Upper lobe of left lung (tissue), 6 donors: ENCODE data around the gene PLD3. TPM values are rescaled to one million over a fixed set of nuclear protein-coding genes. Genes with fewer than 3 reads are reported as not detected.

ENCODE experiments used
- ATAC-seq, 2 donors: fragments of 200-7000 bp; cut with Tn5 transposase; one replicate each; pipeline ENCODE4 v1.9.1; 2022; ENCODE audit warnings: mild to moderate bottlenecking in 2 of 2, moderate library complexity in 2 of 2; ENCODE audit not compliant: low FRiP score in 2 of 2
- DNase-seq, 2 donors: peaks; one replicate each; pipeline ENCODE4 v3.0.0-alpha.2; 2019 to 2020
- H3K27ac ChIP-seq, 4 donors: fragments of 200-600 bp; sonication (generic); one replicate each; pipeline ENCODE4 v1.5.1; 2016 to 2019
- H3K27me3 ChIP-seq, 4 donors: fragments of 200-600 bp; sonication (generic); one replicate each; pipeline ENCODE4 v1.5.1; 2017 to 2019
- H3K36me3 ChIP-seq, 4 donors: fragments of 200-600 bp; sonication (generic); one replicate each; pipeline ENCODE4 v1.5.1; 2016 to 2019
- H3K4me1 ChIP-seq, 4 donors: fragments of 200-600 bp; sonication (generic); one replicate each; pipeline ENCODE4 v1.5.1; 2018 to 2019
- H3K4me3 ChIP-seq, 4 donors: fragments of 200-600 bp; sonication (generic); one replicate each; pipeline ENCODE4 v1.5.1; 2017 to 2019; ENCODE audit warnings: mild to moderate bottlenecking in 2 of 4, moderate library complexity in 1 of 4
- H3K9me3 ChIP-seq, 4 donors: fragments of 200-600 bp; sonication (generic); one replicate each; pipeline ENCODE4 v1.5.1; 2018 to 2019
- EP300 ChIP-seq, 4 donors: sonication (generic); formaldehyde crosslinking; IDR thresholded peaks; one replicate each; pipeline ENCODE4 v1.5.1; 2017; ENCODE audit warnings: antibody characterized with exemption in 4 of 4, control low read depth in 2 of 4
- POLR2A ChIP-seq, 4 donors: fragments of 450-650 bp; IDR thresholded peaks; one replicate each; pipeline ENCODE4 v1.5.1; 2016 to 2017; ENCODE audit warnings: antibody characterized with exemption in 4 of 4, mild to moderate bottlenecking in 2 of 4
- POLR2AphosphoS5 ChIP-seq, 2 donors: sonication (generic); formaldehyde crosslinking; IDR thresholded peaks; one replicate each; pipeline ENCODE4 v1.5.1; 2017; ENCODE audit warnings: antibody characterized with exemption in 2 of 2
- WGBS, 2 donors: methylation state at CpG; one replicate each; pipeline ENCODE4 v1.1.5; 2017 to 2018; 5-methylcytosine and 5-hydroxymethylcytosine counted together
- total RNA-seq, 6 donors: library from RNA; depleted of rRNA in 4 of 6; stranded (reverse); fragments of >200 nt in 4 of 6; gene quantifications; one replicate each; pipeline versions ENCODE4 v1.1.0 to v1.2.1, GENCODE V29; 2016 to 2021
- TF ChIP-seq, protein P1 (sequence below), 6 experiments: fragments of 450-650 bp in 4 of 6; fragments of 200-600 bp in 2 of 6; sonication (generic) in 2 of 6; IDR thresholded peaks; one replicate each; pipeline ENCODE4 v1.5.1; 2016 to 2019; ENCODE audit warnings: antibody characterized with exemption in 6 of 6
- donor health status: DM: no; HTN: no; CAD: no; lungs with moderate emphysema.
- donor health status: DM: no; HTN: yes; CAD: no; lungs with severe emphysema.

The PLD3 gene
- total RNA-seq, 6 donors from 2014 or later, result 257 to 710 (median 470) TPM

DNA sequence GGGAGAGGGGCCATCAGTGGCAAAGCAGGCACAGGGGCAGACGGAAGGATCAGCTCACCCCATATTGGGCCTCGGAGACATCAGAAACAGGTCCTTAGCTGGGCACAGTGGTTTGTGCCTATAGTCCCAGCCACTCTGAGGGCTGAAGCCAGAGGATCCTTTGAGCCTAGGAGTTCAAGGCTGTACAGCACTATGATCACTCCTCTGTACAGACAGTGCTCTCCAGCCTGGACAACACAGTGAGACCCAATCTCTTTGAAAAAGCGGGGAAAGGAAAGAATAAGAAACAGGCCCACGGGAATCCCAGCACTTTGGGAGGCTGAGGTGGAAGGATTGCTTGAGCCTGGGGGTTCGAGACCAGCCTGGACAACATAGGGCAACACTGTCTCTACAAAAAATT, 71.3 kb downstream of the PLD3 start:
- Histone ChIP-seq H3K36me3 (peaks cover 9 to 21% (median 11%) of the 10 kb centered on the region in 4 donors), H3K27ac (peak overlapping the region; percentile 6 to 100 (median 98)), H3K4me1 (peaks cover 66 to 85% (median 79%) of the 10 kb centered on the region in 4 donors), H3K4me3 (no peak overlapping the region), H3K27me3 (no peaks in the 10 kb centered on the region), H3K9me3 (no peaks in the 10 kb centered on the region)
- WGBS, 2 donors, result 86 to 93% methylated on average over 5 of the region's 5 CpGs
- ATAC-seq (no peak), DNase-seq (no peak)
- TF ChIP-seq POLR2A (IDR thresholded peaks at IDR 0.05), result no peak
- TF ChIP-seq POLR2AphosphoS5 (IDR thresholded peaks at IDR 0.05), result no peak
- TF ChIP-seq, protein P1, sequence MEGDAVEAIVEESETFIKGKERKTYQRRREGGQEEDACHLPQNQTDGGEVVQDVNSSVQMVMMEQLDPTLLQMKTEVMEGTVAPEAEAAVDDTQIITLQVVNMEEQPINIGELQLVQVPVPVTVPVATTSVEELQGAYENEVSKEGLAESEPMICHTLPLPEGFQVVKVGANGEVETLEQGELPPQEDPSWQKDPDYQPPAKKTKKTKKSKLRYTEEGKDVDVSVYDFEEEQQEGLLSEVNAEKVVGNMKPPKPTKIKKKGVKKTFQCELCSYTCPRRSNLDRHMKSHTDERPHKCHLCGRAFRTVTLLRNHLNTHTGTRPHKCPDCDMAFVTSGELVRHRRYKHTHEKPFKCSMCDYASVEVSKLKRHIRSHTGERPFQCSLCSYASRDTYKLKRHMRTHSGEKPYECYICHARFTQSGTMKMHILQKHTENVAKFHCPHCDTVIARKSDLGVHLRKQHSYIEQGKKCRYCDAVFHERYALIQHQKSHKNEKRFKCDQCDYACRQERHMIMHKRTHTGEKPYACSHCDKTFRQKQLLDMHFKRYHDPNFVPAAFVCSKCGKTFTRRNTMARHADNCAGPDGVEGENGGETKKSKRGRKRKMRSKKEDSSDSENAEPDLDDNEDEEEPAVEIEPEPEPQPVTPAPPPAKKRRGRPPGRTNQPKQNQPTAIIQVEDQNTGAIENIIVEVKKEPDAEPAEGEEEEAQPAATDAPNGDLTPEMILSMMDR (IDR thresholded peaks at IDR 0.05), result no peak
- no peak for TF ChIP-seq EP300 (IDR thresholded peaks at IDR 0.05)

DNA sequence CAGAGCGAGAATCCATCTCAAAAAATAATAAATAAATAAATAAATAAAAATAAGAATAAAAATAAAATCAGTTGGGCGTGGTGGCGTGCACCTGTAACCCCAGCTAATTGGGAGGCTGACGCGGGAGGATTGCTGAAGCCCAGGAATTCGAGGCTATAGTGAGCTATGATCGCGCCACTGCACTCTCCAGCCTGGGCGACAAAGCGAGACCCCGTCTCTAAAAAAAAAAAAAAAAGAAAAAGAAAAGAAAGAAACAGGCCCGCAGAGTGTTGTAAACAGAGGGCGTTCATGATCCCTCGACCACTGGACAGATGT, 71.9 kb downstream of the PLD3 start:
- Histone ChIP-seq H3K4me3 (peak overlapping the region; percentile 42 to 75 (median 66)), H3K36me3 (peaks cover 9 to 21% (median 11%) of the 10 kb centered on the region in 4 donors), H3K27me3 (no peaks in the 10 kb centered on the region), H3K27ac (peak overlapping the region; percentile 97 to 100 (median 99)), H3K4me1 (peaks cover 61 to 81% (median 74%) of the 10 kb centered on the region in 4 donors), H3K9me3 (no peaks in the 10 kb centered on the region)
- 56 to 58% methylated on average over 14 of the region's 14 CpGs for WGBS, 2 donors
- ATAC-seq, result no peak
- TF ChIP-seq POLR2A (IDR thresholded peaks at IDR 0.05) (no peak), EP300 (IDR thresholded peaks at IDR 0.05) (no peak), POLR2AphosphoS5 (IDR thresholded peaks at IDR 0.05) (no peak)
- TF ChIP-seq, protein P1 (IDR thresholded peaks at IDR 0.05), result no peak
- no peak for DNase-seq

DNA sequence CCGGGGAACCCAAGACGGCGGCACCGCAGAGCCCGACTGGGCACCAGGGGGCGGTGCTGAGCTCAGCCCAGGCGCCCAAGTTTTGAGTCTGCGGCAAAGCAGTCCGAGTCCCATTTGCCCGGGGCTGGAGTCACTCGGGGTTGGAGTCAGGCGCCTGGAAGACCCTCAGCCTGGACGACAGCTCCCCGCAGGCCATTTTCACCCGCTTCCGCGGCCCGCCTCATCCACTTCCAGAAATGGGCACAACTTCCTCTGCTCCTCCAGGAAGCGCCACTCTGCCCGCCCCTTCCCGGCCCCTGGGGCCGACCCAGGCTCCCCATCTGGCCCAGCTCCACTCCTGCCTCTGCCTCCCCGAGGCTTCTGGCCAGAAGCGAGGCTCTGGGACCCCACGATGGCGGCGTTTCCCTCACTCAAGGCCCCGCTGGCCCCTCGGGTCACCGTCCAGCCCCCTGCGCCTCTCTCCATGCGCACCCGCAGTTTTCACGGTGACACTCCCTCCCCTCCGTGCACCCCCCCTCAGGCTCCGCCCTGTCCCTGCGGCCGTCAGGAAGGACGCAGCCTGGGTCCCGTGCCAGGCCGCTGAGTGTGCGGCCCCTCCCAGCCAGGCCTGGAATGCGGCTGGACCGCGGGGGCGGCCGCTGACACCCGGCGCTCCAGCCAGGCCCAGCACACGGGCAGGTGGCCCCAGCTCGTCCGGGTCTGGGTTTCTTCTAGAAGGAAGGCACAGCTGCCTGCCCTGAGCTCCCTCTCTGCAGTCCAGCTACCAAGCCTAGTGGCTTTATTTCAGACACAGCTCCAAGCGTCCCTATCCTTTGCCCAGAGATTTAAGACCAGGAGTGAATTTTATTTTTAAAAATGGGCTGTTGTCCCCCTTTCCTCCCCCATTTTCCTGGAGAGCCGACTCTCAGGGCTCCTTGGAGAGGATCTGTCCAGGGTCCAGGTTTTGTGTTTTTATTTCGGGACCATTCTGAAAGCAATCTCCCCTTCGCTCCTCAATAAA, 72.6 kb downstream of the PLD3 start:
- peak in 2 of 4 donors; percentile 32 to 88 for TF ChIP-seq EP300 (IDR thresholded peaks at IDR 0.05)
- TF ChIP-seq, protein P1 (IDR thresholded peaks at IDR 0.05), result peak; percentile 82 to 95 (median 92)
- TF ChIP-seq POLR2AphosphoS5 (IDR thresholded peaks at IDR 0.05), result peak; percentile 92 to 97
- TF ChIP-seq POLR2A (IDR thresholded peaks at IDR 0.05), result peak; percentile 22 to 97 (median 84)
- H3K27me3 ChIP-seq, result no peaks in the 10 kb centered on the region
- peak overlapping the region; percentile 97 to 100 (median 99) for H3K27ac ChIP-seq
- ATAC-seq (peak; percentile 90 to 95), DNase-seq (peak; percentile 95 to 97)
- peak overlapping the region; percentile 42 to 75 (median 66) for H3K4me3 ChIP-seq
- H3K4me1 ChIP-seq, result peaks cover 61 to 76% (median 69%) of the 10 kb centered on the region in 4 donors
- peaks cover 9 to 21% (median 11%) of the 10 kb centered on the region in 4 donors for H3K36me3 ChIP-seq
- WGBS, 2 donors, result 3 to 4% methylated on average over 21 to 40 of the region's 56 CpGs
- no peaks in the 10 kb centered on the region for H3K9me3 ChIP-seq

DNA sequence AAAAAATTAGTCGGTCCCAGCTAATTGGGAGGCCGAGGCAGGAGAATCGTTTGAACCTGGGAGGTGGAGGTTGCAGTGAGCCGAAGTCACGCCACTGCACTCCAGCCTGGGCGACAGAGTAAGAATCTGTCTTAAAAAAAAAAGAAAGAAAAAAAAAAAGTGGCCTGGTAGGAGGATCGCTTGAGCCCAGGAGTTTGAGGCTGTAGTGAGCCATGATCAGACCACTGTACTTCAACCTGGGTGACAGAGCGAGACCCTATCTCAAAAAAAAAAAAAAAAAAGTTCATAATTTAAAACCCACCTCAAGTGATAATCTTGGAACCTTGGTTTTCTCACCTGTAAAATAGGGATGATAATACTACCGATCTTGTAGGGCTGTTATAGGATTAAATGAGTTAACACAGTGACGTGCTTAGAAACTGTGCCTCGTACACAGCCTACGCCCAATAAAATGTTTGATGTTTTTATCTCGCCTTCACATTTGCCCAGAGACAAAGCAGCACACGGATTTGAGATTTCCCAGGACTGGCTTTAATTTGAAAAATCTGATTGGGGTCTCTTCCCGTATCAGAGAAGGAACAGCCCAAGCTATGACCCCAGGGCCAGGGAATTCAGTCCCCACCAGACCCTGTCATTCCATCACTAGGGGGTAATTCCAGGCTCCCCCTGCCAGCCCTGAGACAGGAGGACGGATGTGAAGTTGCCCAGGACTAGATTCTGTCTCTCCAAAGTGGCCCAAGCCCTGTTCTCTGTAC, 73.7 kb downstream of the PLD3 start:
- no peak for DNase-seq
- peak overlapping the region; percentile 97 to 100 (median 99) for H3K27ac ChIP-seq
- no peak for ATAC-seq
- peaks cover 54 to 73% (median 68%) of the 10 kb centered on the region in 4 donors for H3K4me1 ChIP-seq
- H3K36me3 ChIP-seq, result peaks cover 9 to 21% (median 11%) of the 10 kb centered on the region in 4 donors
- peak overlapping the region in 1 of 4 donors; percentile 75 for H3K4me3 ChIP-seq
- 68 to 75% methylated on average over 16 of the region's 16 CpGs for WGBS, 2 donors
- H3K27me3 ChIP-seq, result no peaks in the 10 kb centered on the region
- TF ChIP-seq POLR2AphosphoS5 (IDR thresholded peaks at IDR 0.05), result no peak
- no peak for TF ChIP-seq EP300 (IDR thresholded peaks at IDR 0.05)
- TF ChIP-seq, protein P1 (IDR thresholded peaks at IDR 0.05), result no peak
- TF ChIP-seq POLR2A (IDR thresholded peaks at IDR 0.05), result no peak
- no peaks in the 10 kb centered on the region for H3K9me3 ChIP-seq
